HG02623 (cell line): Measurements from ENCODE around the gene TGFBI.

ENCODE experiments used
- ATAC-seq: cut with Tn5 transposase; IDR thresholded peaks from one replicate; pipeline ENCODE4 v1.9.1; 2021; ENCODE audit warnings: moderate library complexity; ENCODE audit not compliant: unreplicated experiment

TGFBI gene

DNA sequence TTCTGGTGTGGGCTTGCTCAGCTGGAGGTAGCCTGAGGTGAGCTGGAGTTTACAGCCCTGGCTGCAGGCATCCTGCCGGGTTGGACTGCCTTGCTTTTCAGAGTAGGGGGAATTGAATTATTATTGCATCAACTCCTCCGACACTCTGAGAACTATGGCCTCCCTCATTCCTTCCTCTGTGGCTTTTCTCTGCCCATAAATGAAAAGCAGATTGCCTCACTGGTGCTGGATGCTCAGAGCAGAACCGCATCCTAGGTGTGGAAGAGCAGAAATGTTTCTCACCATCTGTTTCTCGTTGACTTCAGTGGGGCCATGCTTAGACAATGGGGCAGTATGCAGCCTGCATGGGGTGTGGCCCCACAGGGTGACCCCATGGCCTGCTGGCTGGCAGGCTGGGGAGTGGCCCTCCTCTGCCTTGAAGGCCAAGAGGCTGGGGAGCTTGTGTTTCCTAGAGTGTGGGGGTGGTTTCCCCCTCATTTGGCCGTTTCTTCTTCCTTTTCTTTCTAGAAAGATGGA lies 27.3 kb upstream of the TGFBI start:
- no peak for ATAC-seq

DNA sequence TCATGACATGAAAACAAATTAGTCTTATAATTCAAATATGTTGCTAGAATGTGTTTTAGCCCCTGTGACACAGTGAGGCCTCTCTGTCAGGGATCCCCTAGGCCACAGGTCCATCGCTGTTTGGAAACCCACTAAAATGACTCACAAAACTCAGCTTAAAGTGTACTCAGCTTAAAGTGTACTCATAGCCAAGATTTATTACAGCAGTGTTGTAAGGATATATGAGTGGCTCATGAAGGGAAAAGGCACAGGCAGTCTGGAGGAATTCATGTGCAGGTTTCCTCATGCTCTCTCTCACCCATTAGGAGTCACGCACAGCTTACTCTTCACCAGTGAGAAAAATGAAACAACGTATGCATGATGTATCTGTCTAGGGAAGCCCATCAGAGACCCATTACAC lies 24.4 kb upstream of the TGFBI start:
- ATAC-seq = no peak

DNA sequence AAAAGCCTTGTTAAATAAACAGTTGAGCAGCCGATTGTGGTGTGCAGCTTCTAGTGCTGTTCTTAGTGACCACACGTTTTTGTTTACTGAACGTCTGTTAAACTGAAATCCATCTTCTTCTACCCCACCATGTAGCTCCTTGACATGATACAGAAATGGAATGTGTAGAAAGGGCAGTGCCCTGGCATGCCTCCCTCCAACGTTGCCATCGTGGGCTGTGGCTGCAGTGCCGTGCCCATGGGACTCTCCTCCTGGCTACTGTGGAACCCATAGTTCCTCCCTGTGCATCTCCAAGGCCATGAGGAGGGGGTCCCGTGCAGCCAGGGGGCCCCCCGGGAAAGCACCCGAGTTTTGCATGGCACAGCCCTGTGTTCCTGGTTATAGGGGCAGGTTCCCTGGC lies 23.3 kb upstream of the TGFBI start:
- ATAC-seq = no peak

DNA sequence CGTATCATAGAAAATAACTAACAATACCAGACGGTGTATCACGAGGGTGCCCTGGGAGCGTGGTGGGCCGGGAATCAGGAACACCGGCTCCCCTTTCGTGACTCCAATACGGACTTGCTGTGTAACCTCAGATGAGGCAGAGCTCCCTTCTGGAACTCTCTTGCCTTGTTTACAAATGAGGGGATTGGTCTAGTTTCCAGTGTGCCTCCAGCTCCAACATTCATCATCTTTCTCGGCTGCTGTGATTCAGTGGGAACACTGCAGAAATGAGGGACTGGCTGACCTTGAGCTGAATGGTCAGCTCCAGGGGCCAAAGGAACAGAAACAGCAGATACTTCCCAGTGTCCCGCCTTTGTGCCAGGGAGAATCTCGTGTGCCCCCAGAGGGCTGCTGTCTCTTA lies 22.6 kb upstream of the TGFBI start:
- ATAC-seq = no peak

DNA sequence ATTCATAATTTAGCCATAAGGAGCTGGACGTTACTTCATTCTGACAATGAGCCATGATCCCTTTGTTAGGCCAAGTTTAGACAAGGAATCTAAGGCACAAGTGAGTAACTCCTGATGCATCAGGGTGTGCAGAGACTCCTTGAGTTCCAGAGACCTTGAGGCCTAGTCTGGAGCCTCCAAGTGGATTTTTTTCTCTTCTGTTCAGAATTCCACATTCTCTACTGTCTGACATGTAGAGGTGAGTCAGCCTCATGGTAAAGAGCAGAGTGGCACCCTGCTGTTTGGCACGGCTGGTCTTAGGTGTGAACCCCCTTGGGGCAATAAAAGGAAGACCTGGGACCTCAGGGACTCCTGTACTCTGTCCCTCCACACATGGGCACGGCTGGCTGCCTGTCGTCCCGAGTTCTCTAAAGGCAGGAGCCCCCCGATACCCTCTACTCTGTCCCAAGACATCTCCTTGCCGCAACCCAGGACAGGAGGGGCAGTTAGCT lies 22.0 kb upstream of the TGFBI start:
- ATAC-seq = no peak

- no peak for ATAC-seq
These were observed 21.5 kb upstream of the TGFBI start for GRCh38 chr5:136007271-136007670.

GRCh38 chr5:136011414-136012001 lies 17.3 kb upstream of the TGFBI start:
- no peak for ATAC-seq

DNA sequence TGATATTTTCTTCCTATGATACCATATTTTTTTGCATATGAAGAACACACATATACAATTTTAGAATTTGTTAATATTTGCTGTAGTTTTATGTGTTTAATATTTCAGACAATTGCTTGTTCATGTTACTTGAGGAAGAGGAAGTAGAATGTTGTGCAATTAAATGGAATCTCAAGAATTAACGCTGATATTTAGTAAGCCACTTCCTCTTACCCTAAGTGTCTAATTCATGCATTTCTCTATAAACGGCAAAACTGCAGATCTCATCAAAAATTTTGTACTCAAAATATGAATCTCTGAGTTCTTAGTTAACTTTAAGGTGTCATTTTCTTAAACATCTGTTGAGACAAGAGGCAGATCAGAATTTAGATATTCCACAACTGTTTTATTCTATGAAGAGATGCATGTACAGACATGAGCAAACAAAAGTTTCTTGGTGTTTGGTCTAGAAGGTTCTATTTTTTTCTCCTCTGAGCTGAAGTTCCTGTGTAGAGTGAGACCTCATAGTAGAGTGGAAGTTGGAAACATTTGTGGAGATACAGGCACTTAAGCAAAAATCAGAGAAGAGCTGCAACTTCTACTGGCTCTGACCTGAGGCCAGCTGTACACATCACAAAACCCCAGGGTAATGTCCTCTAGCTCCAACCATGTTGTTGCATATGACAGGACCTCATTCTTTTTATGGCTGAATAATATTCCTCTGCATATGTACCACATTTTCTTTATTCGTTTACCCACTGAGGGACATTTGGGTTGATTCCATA lies 16.6 kb upstream of the TGFBI start:
- no peak for ATAC-seq

- no peak for ATAC-seq
These were observed 15.2 kb upstream of the TGFBI start for GRCh38 chr5:136013559-136013958.

GRCh38 chr5:136014049-136015002 lies 14.5 kb upstream of the TGFBI start:
- ATAC-seq = no peak

- no peak for ATAC-seq
These were observed 13.8 kb upstream of the TGFBI start for GRCh38 chr5:136015003-136015375.

DNA sequence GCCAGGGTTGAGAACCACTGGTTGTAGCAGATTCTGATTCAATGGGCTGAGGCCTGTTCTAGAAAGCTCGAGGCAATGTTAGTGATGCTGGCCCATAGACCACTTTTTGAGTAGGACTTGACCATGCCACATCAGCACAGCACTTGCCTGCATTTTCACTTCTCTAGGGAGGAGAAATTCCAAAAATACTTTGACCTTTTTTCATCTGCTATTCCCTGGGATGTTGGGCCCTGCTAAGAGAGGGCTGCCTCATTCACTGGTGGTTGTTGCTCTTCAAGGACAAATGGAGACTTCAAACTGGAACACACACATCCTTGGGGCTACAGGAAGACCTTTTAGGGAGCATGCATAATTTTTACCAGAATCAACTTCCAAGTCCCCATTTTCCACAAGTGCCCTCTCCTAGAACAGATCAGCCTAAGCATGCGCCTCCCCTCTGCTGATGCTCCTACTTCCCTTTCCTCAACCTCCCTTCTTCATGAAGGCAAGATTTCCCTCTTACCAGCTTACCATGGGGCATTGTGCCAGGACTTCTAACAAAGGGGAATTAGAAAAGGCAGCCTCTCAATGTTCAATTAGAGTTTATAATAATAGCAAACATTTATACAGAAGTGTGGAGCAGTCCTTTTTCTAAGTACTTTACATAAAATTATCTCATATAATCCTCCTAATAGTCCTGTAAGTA lies 12.7 kb upstream of the TGFBI start:
- ATAC-seq = no peak

DNA sequence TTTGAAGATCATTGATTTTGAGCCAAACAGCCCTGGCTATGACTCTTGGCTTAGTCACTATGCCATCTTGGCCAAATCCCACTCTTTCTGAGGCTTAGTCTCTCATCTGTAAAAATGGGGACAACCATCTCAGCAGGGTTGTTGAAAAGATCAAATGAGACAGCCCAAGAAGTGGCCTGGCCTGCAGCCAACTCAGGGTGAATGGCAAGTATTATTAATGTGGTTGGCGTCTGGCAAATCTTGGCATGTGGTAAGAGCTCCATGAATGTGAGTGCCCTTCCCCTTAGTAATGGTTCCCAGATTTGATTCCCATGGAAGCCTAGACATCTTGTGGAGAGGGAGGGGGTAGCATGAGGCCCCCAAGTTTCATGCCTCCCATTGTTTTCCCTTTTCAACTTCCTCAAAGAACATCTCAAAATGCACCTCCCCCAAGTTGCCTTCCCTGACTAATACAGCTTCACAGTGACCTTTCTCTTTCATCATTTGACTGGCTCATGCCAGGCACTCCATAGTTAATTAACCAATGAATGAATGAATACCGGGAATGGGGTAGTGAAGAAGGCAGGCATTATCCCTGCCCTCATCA lies 11.8 kb upstream of the TGFBI start:
- ATAC-seq = no peak

DNA sequence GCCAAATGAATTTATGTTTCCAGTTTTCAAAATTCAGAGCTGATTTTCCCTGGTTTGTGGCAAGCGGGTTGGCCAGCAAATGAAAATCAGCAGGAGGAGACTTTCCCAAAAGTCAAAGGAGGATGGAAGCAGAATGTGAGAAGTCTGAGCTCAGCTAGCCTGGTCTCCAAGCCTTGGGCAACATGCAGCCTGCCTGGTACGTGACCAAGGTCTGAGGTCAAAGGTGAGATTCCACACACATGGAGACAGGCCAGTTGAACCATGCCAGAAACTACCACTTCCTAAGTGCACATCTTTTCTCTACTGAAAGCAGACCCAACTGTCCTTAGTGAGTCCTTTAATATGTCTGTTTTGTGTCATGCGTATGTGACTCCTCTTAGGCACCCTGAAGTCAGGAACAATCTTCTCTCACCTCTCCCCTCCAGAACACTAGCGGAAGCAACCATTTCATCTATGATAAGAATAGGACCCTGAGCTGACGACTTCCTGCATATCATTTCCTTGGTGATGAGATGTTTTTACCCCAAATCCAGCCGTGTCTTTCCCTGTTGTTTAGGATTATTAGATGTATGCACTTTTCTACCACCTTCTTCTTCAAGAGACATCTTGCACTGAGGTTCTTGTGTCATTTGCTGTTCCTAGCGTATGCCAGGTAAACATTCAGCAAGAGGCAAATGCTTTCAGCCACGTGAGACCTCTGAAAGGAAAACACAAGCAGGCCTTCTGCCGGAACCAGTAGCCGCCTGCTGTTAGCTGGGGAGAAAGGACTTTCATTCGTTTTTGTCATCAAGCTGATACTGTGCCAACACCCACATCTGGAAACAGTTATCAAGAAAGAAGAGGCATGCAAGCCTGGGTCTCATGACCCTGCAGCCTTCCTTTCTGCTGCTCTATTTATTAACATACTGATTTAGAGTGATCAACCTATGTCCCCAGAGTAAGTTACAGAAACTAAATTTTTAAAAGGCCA lies 9.7 kb upstream of the TGFBI start:
- no peak for ATAC-seq

DNA sequence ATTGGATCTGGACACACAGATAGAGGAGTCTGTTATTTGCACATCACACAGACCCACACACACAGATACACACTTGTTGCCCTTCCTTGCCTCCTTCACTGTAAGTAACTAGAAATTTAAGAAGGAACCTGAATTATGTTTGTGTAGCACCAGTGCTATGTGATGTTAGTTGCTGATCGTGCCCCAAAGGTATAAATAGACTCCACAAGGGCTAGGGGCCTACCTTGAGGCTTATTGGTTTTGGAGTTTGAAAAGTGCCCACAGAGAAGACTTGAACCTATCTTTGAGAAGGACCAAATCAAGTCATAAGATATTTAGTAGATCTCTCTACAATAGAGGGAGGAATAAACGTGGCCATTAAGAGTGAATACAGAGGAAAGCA lies 8.8 kb upstream of the TGFBI start:
- ATAC-seq = no peak

- ATAC-seq = no peak
These were observed 8.3 kb upstream of the TGFBI start for GRCh38 chr5:136020383-136021015.

- ATAC-seq = no peak
These were observed 7.8 kb upstream of the TGFBI start for GRCh38 chr5:136021016-136021405.

DNA sequence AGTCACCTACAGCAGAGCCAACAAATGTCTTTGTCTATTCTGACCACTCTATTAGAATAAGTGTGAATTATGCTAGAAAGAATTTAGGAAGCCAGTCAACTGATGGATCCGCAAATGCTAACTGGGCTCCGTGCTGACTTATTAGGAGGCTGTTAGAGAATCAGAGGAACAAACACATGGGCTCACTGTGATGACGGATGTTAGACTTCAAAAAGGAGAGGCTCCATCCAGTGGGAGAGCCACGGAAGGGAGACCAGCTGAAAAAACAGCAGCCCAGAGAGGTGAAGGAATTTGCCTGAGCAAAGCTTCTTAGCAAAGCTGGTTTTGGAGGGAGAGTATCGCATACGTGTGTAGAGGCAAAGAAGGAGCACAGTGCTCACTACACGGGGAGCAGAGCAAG lies 5.8 kb upstream of the TGFBI start:
- no peak for ATAC-seq
